NCI-H2081 (cell line): ENCODE measurements around the gene HECTD4.

Experiments used
- DNase-seq, 2 experiments: peaks; one replicate each; lab custom pipeline; 2025; lab: John Stamatoyannopoulos, UW

HECTD4 gene

GRCh38 chr12:112179341-112179740 lies 202.9 kb downstream of the HECTD4 start:
- DNase-seq, result no peak

GRCh38 chr12:112178796-112179195 lies 203.4 kb downstream of the HECTD4 start:
- DNase-seq, result no peak

GRCh38 chr12:112176321-112177010 lies 205.8 kb downstream of the HECTD4 start:
- no peak for DNase-seq

DNA sequence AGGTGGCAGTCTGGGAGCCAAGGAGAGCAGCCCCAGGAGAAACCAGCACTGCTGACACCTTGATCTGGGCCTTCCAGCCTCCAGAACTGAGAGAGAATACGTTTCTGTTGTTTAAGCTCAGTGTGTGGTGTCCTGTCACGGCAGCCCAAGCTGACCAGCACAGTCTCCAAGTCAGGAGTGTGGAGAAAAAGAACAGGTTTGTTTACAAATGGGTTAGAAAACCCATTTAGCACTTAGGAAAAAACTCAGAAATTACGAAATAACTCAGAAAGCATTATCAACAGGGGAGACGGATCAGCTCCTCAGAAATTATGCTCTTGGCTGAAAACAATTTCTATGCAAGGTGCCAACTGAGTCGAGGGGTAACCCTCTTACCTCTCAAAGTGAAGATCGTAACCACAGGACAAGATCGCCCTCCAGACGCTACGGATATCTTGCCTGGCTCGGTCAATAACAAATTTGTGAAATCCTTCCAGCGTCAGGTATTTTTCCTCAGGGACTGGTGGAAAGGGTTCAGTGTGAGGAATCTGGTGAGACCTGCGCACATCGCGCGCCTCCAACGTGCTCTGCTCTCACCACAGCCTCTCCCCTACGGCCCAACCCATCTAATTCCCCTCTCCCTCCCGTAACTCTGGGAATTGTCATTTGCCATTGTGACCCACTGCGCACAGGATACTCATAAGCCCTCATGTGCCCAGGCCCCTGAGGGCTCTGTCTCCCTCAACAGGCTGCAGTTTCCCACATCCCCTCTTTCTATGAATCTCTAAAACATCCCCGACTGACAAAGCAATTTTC lies 206.7 kb downstream of the HECTD4 start:
- DNase-seq, result no peak

GRCh38 chr12:112172556-112173324 lies 209.5 kb downstream of the HECTD4 start:
- DNase-seq, result no peak

DNA sequence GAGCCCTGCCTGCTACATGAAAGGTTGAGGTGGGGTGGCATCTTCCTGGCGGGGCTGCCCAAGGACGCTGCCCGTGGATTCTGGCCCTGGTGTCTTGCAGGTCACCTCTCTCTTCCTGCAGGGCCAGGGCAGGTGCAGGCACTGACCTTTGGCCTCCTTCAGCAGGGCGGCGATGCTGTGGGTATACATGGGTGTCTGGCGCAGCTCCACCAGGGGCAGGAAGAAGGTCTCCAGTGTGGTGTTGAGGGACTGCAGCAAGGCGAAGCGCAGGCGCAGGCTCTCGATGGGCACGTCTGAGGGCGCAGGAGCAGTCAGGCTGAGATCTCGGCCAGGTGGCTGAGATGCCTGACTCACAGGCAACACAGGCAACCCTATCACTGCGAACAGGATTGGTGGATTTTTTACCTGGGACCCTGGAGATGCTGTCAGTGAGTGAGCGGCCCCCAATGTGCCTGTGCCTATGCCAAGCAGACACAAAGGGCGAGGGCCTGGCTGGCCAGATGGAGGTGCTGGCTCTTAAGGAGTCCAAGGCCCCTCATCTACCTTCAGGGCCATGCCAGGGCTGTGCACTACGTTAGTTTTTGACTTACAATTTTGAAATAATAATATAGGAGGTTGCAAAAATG lies 211.1 kb downstream of the HECTD4 start:
- DNase-seq, result no peak

DNA sequence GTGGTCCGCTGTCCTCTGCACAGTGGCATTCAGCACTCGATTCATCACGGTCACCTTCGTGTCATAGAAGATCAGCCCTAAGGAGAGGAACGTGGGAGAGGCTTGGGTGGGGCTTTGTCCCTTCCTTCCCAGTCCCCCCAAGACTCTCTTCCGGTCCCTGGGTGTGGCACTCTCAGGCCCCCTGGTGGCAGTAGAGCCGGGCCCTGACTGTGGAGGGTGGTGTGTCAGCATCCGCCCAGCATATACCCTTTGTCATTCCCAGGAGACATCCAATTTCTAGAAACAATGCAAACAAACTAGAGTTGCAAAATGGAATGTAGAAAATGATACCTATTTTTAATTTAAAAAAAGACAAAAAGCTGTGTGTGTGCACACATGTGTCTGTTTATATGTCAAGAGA lies 211.9 kb downstream of the HECTD4 start:
- no peak for DNase-seq

- no peak for DNase-seq
Measured at GRCh38 chr12:112169966-112170365, 212.3 kb downstream of the HECTD4 start.

- no peak for DNase-seq
Measured at GRCh38 chr12:112169161-112169872, 212.9 kb downstream of the HECTD4 start.

DNA sequence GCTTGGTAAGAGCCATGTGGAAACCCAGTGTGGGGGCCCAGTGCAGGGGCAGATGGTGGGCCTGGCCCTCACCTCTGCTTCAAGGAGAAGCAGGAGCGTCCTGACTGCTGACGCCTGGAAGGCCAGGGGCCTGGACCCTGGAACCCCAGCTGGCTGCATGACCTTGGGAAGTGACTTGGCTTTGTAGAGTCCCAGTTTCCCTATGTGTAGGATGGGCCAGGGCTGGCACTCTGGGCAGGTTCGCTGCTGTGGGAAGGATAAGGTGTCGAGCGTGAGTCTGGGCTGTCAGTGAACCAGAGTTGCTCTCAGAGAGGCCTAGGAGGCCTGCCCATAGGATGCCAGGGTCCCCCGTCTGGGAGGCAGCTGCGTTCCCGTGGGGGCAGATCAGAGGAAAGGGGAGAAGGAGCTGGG lies 213.7 kb downstream of the HECTD4 start:
- DNase-seq, result no peak

DNA sequence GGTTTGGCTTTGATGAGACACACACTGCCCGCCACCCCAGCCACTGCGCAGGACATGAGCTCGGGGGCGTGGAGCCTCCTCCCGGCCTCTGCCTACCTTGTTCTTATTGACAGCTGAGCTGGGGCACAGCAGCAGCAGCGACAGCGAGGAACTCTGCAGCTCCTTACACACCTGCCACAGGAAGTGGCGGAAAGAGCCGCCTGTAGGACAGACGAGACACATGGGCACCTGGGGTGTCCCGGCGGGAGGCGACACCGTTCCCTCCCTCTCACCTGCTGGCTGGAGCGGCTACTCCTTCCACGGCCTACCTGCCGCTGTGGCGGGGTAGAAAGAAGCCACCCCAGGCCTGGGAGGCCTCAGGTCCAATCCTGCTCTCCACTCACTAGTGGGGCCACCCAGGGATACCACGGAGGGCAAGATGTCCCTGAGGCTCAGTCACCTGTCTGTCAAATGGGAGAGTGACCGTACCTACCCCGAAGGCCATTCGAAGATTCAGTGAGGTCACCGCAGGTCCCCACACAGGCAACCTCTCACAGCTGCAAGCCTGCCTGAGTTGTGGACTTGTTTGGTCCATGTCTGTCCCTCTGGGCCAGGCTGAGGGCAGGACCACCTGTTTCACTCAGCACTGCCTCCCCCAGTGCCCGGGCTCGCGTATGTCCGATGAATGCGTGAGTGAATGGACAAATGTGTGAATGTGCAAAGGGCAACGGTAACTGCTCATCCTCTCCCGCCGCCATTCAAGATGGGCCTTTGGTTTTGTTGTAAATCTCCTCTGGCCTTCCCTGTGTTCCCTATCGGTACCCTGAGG lies 214.3 kb downstream of the HECTD4 start:
- DNase-seq, result peak; percentile 16 to 47

GRCh38 chr12:112167031-112167461 lies 215.2 kb downstream of the HECTD4 start:
- no peak for DNase-seq

- DNase-seq, result no peak
Measured at GRCh38 chr12:112166051-112167015, 215.9 kb downstream of the HECTD4 start.

- DNase-seq, result no peak
Measured at GRCh38 chr12:112165624-112166023, 216.6 kb downstream of the HECTD4 start.

- DNase-seq, result no peak
Measured at GRCh38 chr12:112164011-112164660, 218.1 kb downstream of the HECTD4 start.

- no peak for DNase-seq
Measured at GRCh38 chr12:112163471-112163991, 218.7 kb downstream of the HECTD4 start.

DNA sequence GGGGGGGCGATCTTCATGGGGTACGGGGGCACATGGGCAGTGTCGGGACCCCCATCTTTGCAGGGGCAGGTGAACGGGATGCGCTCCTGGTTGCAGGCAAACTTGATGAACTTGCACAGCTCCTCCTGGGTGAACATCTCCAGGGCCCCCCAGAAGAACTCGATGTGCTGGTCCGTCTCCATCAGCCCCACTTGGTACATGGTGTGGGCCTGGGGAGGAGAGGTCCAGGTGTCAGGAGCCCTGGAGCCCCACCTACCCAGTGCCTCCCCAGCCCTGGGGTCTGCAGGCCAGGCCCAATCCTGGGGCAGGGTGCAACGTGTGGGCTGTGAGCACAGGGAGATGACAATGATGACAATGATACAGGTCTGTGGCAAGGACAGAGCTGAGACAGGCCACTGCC lies 219.2 kb downstream of the HECTD4 start:
- no peak for DNase-seq

GRCh38 chr12:112162241-112162790 lies 219.9 kb downstream of the HECTD4 start:
- no peak for DNase-seq
